GM12878 (cell line): ENCODE measurements around the gene CCDC61.

Experiments
- ASH2L ChIP-seq: fragments of 300-600, 200-600 bp; sonication (generic); IDR thresholded peaks from 2 replicates; pipeline ENCODE4 v1.6.1; 2017; ENCODE audit warnings: low read depth, mild to moderate bottlenecking, borderline replicate concordance
- CTCF ChIP-seq, 3 experiments: IDR thresholded peaks in 2 of 3; conservative IDR thresholded peaks in 1 of 3; 2 replicates each; pipeline ENCODE4 v1.5.1; 2011; ENCODE audit warnings: low read depth in 3 of 3, low read length in 3 of 3, mild to moderate bottlenecking in 3 of 3, control low read depth in 2 of 3, moderate library complexity in 2 of 3, inconsistent platforms in 1 of 3, mixed read lengths in 1 of 3; ENCODE audit not compliant: control insufficient read depth in 2 of 3, insufficient read depth in 1 of 3; ENCODE audit errors: extremely low read depth in 1 of 3
- EP300 ChIP-seq, 2 experiments: fragments of 150-350 bp in 1 of 2; IDR thresholded peaks; 2 replicates each; pipeline ENCODE4 v1.6.1; 2011 to 2012; ENCODE audit warnings: low read depth in 2 of 2, low read length in 2 of 2, borderline replicate concordance in 1 of 2, improper control_type of control experiment in 1 of 2, inconsistent platforms in 1 of 2; ENCODE audit not compliant: control insufficient read depth in 1 of 2
- FOXM1 ChIP-seq: IDR thresholded peaks from 2 replicates; pipeline ENCODE4 v1.6.1; 2012; ENCODE audit warnings: low read depth, mild to moderate bottlenecking, inconsistent platforms, low read length, moderate library complexity
- YY1 ChIP-seq: IDR thresholded peaks from 2 replicates; pipeline ENCODE4 v1.6.1; 2011; ENCODE audit warnings: low read depth, mild to moderate bottlenecking, low read length
- ZSCAN29 ChIP-seq: fragments of 450-650 bp; IDR thresholded peaks from 2 replicates; pipeline ENCODE4 v1.6.1; 2017; ENCODE audit warnings: mild to moderate bottlenecking, moderate library complexity
- TF ChIP-seq, protein P1 (sequence below): fragments of 450-650 bp; IDR thresholded peaks from 2 replicates; pipeline ENCODE4 v1.6.1; 2017; ENCODE audit warnings: antibody characterized with exemption, mild to moderate bottlenecking, moderate library complexity

GRCh38 chr19:45996933-45997332, 1.7 kb downstream of the CCDC61 start:
- no peak for TF ChIP-seq YY1
- TF ChIP-seq ZSCAN29, result no peak
- no peak for TF ChIP-seq FOXM1
- no peak for TF ChIP-seq CTCF (IDR thresholded peaks at IDR 0.05 in 2 of 3, conservative IDR thresholded peaks at IDR 0.05 in 1 of 3; ENCODE audit: control insufficient read depth in 2 of 3, extremely low read depth in 1 of 3, insufficient read depth in 1 of 3, low read depth in 3 of 3, low read length in 3 of 3)
- TF ChIP-seq, protein P1, sequence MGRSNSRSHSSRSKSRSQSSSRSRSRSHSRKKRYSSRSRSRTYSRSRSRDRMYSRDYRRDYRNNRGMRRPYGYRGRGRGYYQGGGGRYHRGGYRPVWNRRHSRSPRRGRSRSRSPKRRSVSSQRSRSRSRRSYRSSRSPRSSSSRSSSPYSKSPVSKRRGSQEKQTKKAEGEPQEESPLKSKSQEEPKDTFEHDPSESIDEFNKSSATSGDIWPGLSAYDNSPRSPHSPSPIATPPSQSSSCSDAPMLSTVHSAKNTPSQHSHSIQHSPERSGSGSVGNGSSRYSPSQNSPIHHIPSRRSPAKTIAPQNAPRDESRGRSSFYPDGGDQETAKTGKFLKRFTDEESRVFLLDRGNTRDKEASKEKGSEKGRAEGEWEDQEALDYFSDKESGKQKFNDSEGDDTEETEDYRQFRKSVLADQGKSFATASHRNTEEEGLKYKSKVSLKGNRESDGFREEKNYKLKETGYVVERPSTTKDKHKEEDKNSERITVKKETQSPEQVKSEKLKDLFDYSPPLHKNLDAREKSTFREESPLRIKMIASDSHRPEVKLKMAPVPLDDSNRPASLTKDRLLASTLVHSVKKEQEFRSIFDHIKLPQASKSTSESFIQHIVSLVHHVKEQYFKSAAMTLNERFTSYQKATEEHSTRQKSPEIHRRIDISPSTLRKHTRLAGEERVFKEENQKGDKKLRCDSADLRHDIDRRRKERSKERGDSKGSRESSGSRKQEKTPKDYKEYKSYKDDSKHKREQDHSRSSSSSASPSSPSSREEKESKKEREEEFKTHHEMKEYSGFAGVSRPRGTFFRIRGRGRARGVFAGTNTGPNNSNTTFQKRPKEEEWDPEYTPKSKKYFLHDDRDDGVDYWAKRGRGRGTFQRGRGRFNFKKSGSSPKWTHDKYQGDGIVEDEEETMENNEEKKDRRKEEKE, result no peak
- no peak for TF ChIP-seq EP300 (IDR thresholded peaks at IDR 0.05; ENCODE audit: borderline replicate concordance in 1 of 2, control insufficient read depth in 1 of 2, low read depth in 2 of 2, low read length in 2 of 2)
- TF ChIP-seq ASH2L, result no peak
